HG02798 (cell line): Measurements from ENCODE around the gene RPL37.
"Not testable (repeated sequence)": the region's sequence is repeated elsewhere in the genome, so short reads cannot be mapped to it uniquely, and the experiment has no call there.

Experiments used
- ATAC-seq: cut with Tn5 transposase; IDR thresholded peaks from one replicate; pipeline ENCODE4 v1.9.1; 2021; ENCODE audit warnings: mild to moderate bottlenecking; ENCODE audit not compliant: unreplicated experiment, poor library complexity

RPL37 gene

GRCh38 chr5:40798012-40798800, 36.8 kb downstream of the RPL37 start, which contains the start of gene PRKAA1:
PRKAA1 (minus strand) TSS chr5:40798374; CDS start chr5:40798189, 185 bp downstream.
- peak; percentile 99 for ATAC-seq

GRCh38 chr5:40797273-40798011, 37.6 kb downstream of the RPL37 start:
- ATAC-seq, result peak; percentile 37

GRCh38 chr5:40796487-40796889, 38.5 kb downstream of the RPL37 start:
- no peak for ATAC-seq

- not testable (repeated sequence) for ATAC-seq
Measured at GRCh38 chr5:40794877-40795276, 40.1 kb downstream of the RPL37 start.

GRCh38 chr5:40794340-40794739, 40.7 kb downstream of the RPL37 start:
- not testable (repeated sequence) for ATAC-seq

GRCh38 chr5:40792691-40793090, 42.3 kb downstream of the RPL37 start:
- ATAC-seq, result not testable (repeated sequence)

- no peak for ATAC-seq
Measured at GRCh38 chr5:40791715-40792139, 43.3 kb downstream of the RPL37 start.

- ATAC-seq, result no peak
Measured at GRCh38 chr5:40790947-40791593, 44.0 kb downstream of the RPL37 start.

GRCh38 chr5:40788941-40789340, 46.1 kb downstream of the RPL37 start:
- ATAC-seq, result not testable (repeated sequence)

- no peak for ATAC-seq
Measured at GRCh38 chr5:40787986-40788385, 47.0 kb downstream of the RPL37 start.

GRCh38 chr5:40786664-40787063, 48.4 kb downstream of the RPL37 start:
- ATAC-seq, result not testable (repeated sequence)

GRCh38 chr5:40784916-40785315, 50.1 kb downstream of the RPL37 start:
- no peak for ATAC-seq

GRCh38 chr5:40784027-40784653, 50.9 kb downstream of the RPL37 start:
- ATAC-seq, result no peak

GRCh38 chr5:40781843-40782409, 53.1 kb downstream of the RPL37 start:
- ATAC-seq, result no peak

GRCh38 chr5:40780858-40781257, 54.2 kb downstream of the RPL37 start:
- no peak for ATAC-seq

GRCh38 chr5:40780199-40780598, 54.8 kb downstream of the RPL37 start:
- no peak for ATAC-seq

- ATAC-seq, result no peak
Measured at GRCh38 chr5:40779561-40779960, 55.5 kb downstream of the RPL37 start.

- ATAC-seq, result no peak
Measured at GRCh38 chr5:40778133-40778532, 56.9 kb downstream of the RPL37 start.

- no peak for ATAC-seq
Measured at GRCh38 chr5:40776658-40776977, 58.4 kb downstream of the RPL37 start.
